Epithelial cell of proximal tubule (primary cell): ENCODE data around the gene ITGAE. TPM values are rescaled to one million over a fixed set of nuclear protein-coding genes. Genes with fewer than 3 reads are reported as not detected.
"Not testable (repeated sequence)": the region's sequence is repeated elsewhere in the genome, so short reads cannot be mapped to it uniquely, and the experiment has no call there.

Experiments used
- DNase-seq: peaks from one replicate; pipeline ENCODE4 v3.0.0-alpha.2; 2011; ENCODE audit warnings: low read depth
- H3K4me3 ChIP-seq: 2 replicates; pipeline ENCODE4 v1.5.1; 2011; ENCODE audit warnings: low read depth, mild to moderate bottlenecking, low read length
- total RNA-seq: library from RNA; depleted of rRNA; stranded (reverse); fragments of >200 nt; gene quantifications from 2 replicates; pipeline ENCODE4 v1.2.3, GENCODE V29; 2015
- TF ChIP-seq, protein P1 (sequence below): conservative IDR thresholded peaks from 2 replicates; pipeline ENCODE4 v1.5.1; 2012; ENCODE audit warnings: low read depth, mild to moderate bottlenecking, low read length

The ITGAE gene
- total RNA-seq, 1 donor from 2014 or later = 36.0 TPM

DNA sequence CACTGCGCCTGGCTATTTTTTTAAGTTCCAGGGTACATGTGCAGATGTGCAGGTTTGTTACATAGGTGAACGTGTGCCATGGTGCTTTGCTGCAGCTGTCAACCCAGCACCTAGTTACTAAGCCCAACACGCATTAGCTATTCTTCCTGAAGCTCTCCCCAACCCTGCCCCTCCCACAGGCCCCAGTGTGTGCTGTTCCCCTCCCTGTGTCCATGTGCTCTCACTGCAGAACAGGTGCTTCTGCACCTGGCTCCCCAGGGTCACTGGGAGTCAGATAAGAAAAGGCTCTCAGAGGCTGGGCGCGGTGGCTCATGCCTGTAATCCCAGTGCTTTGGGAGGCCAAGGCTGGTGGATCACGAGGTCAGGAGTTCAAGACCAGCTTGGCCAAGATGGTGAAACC, 71.1 kb downstream of the ITGAE start:
- TF ChIP-seq, protein P1, sequence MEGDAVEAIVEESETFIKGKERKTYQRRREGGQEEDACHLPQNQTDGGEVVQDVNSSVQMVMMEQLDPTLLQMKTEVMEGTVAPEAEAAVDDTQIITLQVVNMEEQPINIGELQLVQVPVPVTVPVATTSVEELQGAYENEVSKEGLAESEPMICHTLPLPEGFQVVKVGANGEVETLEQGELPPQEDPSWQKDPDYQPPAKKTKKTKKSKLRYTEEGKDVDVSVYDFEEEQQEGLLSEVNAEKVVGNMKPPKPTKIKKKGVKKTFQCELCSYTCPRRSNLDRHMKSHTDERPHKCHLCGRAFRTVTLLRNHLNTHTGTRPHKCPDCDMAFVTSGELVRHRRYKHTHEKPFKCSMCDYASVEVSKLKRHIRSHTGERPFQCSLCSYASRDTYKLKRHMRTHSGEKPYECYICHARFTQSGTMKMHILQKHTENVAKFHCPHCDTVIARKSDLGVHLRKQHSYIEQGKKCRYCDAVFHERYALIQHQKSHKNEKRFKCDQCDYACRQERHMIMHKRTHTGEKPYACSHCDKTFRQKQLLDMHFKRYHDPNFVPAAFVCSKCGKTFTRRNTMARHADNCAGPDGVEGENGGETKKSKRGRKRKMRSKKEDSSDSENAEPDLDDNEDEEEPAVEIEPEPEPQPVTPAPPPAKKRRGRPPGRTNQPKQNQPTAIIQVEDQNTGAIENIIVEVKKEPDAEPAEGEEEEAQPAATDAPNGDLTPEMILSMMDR = no peak
- no peak for DNase-seq
- no peak overlapping the region for H3K4me3 ChIP-seq

DNA sequence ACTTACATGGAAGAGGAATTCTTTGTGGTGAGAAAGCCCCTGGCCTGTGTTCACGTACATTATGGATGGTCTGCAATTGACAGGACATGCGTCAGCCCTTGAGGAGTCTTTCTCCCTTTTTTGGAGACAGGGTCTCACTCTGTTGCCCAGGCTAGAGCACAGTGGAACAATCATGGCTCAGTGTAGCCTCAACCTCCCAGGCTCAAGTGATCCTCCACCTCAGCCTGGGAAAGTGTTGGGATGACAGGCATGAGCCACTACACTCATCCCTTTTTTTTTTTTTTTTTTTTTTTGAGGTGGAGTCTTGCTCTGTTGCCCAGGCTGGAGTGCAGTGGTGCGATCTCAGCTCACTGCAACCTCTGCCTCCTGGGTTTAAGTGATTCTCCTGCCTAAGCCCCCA, 72.9 kb downstream of the ITGAE start:
- DNase-seq = not testable (repeated sequence)

DNA sequence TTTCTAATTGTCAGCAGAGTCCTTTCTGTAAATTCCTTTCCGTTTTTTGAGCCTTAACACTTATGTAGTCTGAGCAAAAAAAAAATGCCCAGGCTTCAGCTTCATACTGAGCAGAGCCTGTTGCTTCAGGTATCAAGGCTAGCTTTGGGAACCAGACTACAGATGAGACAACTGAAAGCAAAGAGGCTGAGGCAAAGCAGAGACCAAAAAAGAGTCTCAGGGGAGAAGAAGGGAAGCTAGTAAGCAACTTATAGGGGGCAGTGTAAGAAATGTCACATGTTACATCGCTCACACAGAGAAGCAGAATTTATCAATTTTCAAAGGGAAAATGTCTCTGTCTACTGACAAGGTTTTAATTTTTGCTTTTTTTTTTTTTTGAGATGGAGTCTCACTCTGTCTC, 73.9 kb downstream of the ITGAE start:
- TF ChIP-seq, protein P1 = no peak
- DNase-seq = no peak

More for the DNA sequence above, 72.9 kb downstream of the ITGAE start:
- not testable (repeated sequence) for H3K4me3 ChIP-seq

DNA sequence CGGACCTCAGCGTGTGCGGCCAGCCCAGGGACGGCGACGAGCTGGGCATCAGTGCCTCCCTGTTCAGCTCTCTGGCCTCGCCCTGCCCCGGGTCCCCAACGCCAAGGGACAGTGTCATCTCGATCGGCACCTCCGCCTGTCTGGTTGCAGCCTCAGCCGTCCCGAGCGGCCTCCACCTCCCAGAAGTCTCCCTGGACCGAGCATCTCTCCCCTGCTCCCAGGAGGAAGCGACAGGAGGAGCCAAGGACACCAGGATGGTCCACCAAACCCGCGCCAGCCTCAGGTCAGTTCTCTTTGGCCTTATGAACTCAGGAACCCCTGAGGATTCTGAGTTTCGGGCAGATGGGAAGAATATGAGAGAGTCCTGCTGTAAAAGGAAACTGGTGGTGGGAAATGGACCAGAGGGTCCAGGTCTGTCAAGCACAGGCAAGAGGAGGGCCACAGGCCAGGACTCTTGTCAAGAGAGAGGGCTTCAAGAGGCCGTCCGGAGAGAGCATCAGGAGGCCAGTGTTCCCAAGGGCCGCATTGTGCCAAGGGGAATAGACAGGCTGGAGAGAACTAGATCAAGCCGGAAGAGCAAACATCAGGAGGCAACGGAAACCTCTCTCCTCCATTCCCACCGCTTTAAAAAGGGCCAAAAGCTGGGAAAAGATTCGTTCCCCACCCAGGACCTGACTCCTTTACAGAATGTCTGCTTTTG, 76.5 kb downstream of the ITGAE start:
- peak overlapping the region; percentile 81 for H3K4me3 ChIP-seq
- no peak for DNase-seq
- TF ChIP-seq, protein P1 = no peak

More for the DNA sequence above, 73.9 kb downstream of the ITGAE start:
- H3K4me3 ChIP-seq = no peak overlapping the region

DNA sequence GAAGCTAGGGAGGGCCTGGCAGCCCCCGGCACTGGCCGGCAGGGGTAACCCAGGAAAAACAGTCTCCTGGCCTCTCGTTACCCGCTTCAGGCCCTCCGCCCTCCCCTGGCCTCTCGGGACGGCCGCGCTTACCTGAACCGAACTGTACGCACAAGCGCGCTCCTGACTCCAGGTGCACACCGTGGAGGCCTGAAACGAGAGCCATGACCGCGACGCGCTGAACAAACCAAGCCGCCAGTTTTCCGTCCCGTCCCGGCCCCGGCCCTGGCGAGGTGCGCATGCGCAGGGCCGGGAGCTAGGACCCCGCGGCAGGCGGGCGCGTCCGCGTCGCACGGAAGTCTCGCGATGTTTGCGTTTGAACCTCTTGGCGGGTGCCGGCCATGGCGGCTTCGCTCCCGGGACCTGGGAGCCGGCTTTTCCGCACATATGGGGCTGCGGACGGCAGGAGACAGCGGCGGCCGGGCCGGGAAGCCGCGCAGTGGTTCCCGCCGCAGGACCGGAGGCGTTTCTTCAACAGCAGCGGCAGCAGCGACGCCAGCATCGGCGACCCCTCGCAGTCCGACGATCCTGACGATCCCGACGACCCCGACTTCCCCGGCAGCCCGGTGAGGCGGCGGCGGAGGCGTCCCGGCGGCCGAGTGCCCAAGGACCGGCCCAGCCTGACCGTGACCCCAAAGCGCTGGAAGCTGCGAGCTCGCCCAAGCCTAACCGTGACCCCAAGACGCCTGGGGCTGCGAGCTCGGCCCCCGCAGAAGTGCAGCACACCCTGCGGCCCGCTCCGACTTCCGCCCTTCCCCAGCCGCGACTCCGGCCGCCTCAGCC, 77.2 kb downstream of the ITGAE start, which contains the start of gene HASPIN:
Gene HASPIN, plus strand, starts transcription at position 348 of the 822 bp plus-strand sequence. Its CDS starts 33 bp downstream, at position 381.
- peak; percentile 6 for DNase-seq
- TF ChIP-seq, protein P1 = peak; percentile 27
- H3K4me3 ChIP-seq = peak within 1 kb of the TSS; percentile 81

DNA sequence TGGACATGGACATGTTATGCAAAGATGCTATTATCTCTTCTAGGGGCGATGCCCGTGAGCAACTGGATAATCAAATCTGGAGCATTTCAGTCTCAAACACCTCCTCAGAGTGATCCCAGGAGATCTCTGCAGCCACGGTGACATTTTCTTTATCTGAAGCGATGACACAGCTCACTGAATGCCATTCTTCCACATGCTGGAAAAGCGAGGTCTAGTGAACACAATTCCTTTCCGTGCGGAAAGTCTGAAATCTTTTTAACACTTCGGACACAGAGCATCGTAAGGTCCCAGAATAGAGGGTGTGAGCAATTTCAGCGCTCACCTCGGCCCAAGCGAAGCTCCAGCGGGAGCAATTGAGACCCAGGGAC, 77.8 kb downstream of the ITGAE start:
- H3K4me3 ChIP-seq = peak overlapping the region; percentile 81
- DNase-seq = no peak
- TF ChIP-seq, protein P1 = no peak

DNA sequence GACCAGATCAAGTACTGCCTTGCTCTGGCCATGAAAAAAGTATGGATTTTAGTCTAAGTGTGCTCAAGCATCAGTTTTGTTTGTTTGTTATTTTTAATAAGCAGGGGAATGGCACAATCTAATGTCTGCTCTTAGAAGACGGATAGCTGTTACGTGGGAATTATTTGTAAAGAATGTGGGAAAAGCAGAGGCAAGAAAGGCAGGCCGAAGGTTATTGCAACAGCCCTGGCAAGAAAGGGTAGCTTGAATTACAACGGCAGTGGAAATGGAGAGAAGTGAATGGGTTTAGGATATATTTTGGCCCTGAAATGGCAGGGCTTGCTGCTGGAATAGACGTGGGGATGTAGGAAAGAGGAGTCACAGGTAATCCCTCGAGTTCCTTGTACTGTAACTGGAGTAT, 78.3 kb downstream of the ITGAE start:
- TF ChIP-seq, protein P1 = no peak
- DNase-seq = no peak
- H3K4me3 ChIP-seq = peak overlapping the region; percentile 81
